SHP77 (cell line): ENCODE data around the gene MOB3B.

Source experiments
- DNase-seq, 2 experiments: peaks; one replicate each; lab custom pipeline; 2025; lab: John Stamatoyannopoulos, UW

Gene MOB3B

DNA sequence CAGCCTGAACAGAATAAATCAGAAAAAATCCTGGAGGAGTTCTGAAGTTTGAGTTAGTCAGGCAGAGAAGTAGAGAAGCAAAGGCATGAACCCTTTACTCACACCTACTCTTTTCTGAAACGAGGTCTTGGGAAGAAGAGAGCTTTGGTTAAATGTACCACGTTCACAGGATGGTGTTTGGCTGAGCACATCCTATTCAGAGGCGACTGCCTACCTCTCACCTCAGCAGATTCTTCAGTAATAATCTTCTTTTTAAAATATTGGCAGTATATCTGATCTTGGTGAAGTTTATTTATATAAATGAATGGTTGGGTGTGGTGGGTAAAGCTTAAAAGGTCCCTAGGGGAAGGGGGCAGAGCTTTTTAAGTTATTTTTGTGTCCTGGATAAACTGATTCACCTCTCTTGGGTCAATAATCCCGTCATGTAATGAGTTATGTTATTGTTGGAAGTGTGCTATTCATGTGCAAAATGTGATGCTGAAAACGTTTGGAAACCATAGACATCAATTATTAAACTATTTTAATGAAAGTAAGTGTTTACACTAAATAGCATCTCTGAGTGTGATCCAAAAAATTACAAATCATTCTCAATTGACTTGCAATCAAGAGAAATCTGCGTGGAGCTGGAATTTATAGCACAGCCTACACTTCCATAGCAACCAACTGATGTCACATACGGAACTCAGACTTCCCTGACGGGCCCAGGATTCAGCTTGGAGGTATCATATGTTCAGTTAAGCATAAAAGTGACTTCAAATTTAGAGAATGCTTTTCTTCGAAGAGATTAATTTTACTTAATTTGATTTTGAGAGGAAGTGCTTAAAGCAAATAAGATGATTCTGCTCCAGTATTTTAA lies 138.3 kb downstream of the MOB3B start:
- DNase-seq = no peak

DNA sequence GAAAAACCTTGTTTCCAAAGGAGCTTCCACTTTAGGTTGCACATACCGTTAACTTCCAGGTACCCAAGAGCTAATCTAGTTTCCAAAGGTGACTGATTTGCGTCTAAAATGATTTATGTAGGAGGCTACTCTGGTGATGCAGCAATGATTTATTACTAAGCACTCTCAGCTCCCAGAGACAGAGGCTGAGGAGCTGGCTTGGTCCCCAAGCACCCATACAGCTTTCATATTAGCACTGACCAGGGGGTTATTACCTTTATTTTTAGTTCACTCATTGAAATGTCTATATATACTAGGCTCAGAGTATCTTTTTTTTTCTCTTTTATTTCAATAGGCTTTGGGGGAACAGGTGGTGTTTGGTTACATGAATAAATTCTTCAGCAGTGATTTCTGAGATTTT lies 141.5 kb downstream of the MOB3B start:
- no peak for DNase-seq

DNA sequence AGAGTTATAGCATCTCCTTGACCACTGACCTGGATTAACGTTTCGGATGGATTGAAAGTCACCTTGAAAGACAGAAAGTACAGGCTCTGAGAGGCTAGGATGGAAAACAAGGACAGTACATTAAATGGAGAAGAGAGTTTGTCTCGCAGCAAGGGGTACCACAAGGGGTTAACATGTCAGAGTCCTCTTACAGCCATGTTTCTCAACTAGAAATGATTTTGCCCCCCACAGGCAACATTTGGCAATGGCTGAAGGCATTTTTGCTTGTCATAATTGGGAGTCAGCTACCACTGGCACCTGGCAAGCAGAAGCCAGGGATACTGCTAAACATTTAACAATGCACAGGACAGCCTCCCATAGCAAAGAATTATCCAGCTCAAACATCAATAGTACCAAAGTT lies 141.9 kb downstream of the MOB3B start:
- no peak for DNase-seq

DNA sequence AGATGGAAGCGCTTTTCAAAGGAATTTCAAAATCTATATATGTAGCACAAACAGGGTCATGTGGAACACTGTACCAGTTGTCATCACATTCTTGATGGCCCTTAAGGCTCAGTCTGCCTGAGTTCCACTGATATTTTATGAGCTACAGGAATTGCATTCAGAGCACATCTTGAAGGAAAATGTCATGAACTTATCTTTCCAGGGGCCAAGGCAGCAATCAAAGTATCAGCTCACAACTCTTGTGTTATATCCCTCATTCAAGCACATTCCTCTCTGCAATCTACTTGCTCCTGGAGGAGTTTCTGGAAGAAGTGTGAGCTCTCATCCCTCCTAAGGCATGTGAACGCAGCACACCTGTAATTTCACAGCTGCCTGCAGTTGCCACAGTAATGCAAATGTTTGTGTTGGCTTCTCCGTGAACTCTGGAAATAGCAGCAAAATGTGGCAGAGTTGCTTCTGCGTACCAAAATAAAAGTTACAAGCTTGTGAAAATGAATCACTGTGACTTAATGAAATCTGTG lies 143.0 kb downstream of the MOB3B start:
- DNase-seq = no peak

DNA sequence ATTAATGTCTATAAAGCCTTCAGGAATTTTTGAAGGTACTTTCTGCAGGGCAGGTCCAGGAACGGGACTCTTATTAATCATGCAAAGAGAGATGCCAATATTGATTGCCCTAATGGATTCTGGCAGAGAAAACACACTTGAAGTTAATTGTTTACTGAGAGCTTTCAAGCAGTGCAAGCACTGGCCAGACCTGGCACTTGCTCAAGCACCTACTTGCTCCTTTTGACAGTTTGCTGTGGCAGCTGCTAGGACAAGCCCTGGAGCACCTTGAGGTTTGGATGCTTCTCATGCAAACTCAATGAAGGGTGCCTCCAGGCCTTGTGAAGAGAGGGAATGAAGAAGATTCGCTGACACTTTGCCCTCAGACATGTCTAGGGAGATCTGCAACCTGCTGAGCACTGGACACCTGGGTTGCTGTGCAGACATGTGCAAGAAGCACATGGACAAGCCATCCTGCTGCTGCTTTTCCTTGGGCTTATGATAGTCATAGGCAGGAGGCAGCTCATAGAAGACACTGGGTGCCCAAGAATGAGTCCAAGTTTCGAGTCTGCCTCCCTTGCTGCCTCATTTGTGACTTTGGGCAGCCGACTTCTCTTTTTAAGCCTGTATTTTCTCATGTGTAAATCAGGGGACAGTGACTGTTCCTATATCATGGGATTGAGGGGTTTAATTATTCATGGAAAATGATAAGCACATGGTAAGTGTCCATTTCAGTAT lies 143.8 kb downstream of the MOB3B start:
- DNase-seq = no peak

DNA sequence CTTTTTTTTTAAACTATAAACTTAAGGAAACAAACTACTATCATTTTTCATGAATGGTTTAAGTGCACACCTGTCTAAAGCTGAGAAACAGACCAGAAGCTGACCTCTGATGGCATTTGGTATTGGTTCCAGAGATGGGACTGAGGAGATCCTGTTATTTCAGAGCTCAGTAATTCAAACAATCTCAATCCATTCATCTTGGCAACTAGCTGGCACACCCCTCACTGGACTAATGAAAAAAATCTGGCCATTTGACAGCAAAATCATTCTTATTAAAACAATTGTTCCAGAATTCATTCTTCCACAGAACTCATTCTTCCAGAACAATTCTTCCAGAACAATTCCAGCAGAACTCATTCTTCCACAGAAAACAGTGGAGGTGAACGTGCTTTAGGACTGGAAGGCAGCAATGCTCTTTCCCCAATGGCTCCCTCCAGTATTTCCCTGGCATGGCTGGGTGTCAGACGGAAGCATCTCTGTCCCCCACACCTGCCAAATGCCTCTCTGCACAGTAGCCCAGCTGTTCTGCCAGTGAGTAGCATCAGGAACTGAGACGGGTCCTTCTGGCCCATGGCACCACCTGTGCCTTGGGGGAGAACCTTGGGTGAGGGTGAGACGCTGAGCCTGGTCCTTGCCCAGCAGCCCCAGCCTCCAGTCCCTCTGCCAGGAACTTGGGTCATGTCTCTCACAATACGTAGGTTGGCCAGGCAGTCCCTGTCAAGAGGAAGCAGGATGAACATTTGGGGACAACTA lies 145.2 kb downstream of the MOB3B start:
- DNase-seq = no peak

DNA sequence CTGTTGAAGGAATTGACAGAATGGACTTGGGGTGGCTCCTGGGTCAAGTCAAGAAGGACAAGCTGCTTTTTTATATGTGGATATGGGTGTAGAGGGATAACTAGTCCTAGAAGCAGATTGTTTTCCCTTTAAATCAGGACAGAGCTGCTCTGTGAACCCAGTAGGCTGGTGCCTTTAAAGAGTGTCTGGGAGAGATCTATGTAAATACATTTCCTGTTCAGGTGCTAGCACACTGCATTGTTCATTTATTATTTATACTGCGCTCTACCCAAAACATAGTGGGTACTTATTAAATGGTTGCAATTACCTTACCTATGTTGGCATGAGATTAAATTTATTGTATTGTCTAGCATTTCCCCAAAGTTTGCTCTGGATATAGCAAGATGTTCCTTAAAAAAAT lies 146.1 kb downstream of the MOB3B start:
- DNase-seq = no peak

DNA sequence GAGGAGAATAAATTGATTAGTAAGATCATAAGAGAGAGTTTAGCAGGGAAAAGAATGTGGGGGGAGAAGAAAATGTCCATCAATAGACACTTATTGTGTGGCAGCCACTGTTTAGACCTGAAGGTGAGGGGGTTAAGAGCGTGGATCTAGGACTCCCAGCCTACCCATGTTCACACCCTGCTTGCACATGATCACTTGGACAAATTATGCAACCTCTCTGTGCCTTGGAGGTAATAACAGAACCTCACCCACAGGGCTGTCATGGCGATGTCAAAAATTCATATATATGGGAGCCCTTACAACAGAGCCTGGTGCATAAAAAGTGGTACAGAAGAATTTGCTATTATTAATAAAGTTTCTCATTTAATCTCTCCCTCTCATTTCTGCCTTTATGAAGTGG lies 146.6 kb downstream of the MOB3B start:
- DNase-seq = no peak

DNA sequence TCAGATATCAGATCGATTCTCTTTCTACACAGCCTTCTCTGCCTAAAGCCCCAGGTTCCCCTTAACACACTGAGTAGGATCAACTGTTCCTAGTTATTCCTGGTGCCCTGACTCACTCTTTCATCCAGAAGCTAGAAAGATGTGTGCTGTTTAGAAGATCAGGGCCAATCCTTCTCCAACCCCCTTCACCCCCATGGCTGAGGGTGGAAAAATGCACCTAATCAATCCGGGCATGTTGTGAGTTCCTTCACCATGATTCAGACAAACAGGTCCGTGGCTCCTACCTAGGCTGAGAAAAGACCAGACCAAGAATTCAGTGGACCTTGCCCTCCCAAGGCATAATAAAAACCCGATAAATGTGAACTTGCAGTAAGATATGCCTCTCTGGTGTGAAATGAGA lies 147.3 kb downstream of the MOB3B start:
- DNase-seq = no peak

DNA sequence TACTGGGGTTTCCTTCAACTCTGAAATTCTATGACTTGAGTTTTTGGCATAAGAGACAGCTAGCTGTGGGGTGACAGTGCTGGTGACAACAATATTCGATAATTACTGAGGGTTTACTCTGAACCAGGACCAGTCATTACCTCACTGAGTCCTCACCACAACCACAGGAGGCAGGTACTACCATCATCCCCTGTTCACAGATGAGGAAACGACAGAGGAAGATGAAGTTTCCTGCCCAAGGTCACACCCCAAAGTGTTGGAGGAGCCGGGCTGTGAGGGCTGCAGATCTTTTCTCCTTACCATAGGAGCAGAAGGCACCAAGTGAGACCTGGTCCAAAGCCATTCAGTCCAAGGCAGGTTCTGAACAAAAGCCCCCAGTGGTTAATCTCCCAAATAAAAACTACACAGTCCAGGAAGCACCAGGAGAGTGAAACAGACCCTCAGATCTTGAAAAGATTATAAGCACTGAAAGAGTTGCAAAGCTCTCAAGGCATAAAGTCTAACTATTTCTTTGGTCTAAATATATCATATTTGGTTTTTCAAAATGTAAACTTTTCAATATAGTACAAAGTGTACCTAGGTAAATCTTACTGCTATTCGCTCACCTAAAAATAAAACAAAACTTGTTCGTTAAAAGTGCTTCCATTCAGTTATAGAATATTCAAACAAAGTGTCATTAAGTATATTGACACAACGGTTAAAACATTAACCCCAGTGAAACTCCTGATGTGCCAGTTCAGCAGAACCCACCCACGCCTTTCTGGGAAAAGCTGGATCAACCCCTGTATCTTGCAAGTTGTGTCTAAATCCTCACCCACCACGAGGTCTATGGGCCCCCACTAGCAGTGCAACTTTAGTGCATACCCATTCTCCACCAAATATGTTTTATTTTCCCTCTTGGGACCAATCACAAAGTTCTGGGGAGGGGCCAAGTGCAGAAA lies 150.0 kb downstream of the MOB3B start:
- DNase-seq = no peak

DNA sequence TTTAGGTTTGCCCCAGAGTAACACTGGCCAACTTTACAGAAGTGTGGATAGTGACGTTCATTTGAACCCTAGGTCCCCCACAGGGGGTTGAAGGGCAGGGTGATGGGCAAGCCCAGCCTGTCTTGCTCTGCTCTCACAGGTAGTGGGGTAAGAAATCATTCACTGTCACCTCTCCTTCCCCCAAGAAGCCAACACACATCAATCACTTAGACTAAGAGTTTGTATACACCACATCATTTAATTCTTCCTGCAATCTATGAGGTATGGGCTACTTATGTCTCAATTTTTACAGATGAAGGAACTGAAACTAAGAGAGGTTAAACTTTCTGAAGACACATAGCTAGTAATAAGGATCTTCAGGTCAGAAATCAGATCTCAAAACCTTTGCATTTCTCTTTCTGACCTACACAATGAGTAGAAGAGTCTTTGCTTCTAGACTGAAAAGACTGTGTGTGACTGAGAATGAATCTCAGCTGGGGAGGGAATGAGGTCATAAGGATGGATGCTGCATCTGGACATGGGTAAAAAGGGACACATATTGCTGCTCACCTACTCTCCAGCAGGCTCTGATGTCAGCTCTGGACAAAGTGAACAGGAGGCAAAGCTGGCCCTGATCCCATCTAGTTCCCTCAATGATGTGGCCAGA lies 151.7 kb downstream of the MOB3B start:
- DNase-seq = no peak

DNA sequence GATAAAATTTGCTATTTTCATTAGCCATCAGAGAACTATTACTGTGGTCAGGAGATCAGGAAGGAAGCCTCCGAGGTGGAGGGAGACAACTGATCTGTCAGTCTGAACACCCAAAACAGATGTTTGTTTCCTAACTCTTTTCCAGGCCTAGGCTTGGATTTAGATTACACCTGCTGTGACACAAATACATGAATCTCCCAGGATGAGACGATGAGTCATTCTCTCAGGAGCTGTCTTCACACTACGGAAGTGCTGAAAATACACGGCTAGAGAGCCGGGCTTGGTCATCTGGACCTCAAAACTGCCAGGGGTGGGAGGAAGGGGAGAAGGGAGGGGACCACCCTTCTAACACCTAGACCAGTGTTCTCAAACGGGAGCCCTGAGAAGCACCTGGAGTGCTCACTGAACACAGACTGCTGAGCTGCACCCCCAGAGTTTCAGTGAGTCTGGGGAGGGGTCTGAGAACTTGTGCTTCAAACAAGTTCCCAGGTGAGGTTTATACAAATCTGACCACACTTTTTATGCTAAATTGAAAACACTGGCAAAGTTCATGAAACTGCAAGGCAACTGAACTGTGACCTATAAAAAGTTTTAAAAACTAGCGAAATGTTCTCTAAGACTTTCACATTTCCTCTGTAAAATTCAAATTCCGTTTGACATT lies 152.3 kb downstream of the MOB3B start:
- DNase-seq = peak in 1 of 2 experiments; percentile 15

DNA sequence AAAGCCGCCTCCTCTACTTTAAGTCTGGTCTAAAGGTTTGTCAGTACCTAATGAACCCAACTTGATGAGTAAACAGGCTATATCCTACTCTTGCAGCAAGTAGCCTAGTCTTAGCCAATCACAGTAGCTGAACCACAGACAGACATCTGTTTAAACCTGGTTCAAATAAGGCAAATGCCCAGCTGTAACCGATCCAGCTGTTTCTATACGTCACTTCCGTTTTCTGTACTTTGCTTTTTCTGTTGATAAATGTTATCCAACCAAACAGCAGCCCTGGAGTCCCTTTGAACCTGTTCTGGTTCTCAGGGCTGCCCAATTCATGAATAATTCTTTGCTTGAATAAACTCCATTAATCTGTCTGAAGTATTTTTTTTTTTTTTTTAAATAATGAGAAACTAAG lies 155.8 kb downstream of the MOB3B start:
- DNase-seq = no peak

DNA sequence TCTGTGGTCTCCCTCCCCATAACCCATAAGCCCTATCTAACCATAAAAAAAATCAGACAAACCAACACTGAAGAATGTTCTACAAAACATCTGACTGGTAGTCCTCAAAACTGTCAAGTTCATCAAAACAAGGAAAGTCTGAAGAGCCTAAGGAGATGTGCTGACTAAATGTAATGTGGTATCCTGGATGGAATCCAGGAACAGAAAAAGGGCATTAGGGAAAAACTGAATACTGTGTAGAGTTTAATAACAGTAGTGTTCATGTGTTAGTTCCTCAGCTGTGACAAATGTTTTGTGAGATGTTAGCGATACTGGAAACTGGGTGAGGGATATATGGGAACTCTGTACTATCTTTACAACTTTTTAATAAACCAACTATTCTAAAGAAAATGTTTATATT lies 157.0 kb downstream of the MOB3B start:
- no peak for DNase-seq

DNA sequence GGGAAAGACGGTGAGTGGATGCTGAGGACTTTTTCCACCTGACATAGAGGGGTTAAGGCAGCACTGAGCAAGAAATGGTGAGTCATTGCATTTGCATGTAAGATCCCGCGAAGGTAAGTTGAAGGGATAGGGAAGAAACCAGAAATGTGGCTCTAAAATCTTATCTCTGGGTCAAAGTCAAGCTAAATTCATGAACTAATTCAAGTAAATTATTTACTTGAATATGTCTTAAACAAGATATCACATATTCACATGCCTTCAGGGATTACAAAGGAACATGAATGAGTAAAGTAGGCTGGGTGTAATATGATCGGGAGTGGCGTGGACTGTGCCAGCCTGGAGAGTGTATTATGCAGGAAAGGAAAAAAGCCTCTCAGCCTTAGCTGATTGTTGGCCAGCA lies 158.2 kb downstream of the MOB3B start:
- no peak for DNase-seq

DNA sequence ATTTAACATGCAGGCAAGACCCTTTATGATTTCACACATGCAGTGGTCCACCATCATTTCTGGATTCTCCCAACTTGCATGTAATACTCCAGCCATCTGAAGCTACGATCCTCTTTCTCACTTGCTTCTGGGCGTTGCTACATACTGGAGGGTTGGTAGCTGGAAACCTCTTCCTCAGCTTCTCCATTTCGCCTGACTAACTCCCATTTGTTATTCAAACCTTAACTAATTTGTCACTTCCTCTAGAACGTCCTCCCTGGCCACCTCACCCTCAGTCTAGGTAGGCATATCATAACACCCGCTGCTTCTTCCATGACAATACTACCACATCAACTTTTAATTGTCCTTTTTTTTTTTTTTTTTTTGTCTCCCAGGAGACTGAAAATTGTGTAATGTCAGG lies 160.0 kb downstream of the MOB3B start:
- no peak for DNase-seq

DNA sequence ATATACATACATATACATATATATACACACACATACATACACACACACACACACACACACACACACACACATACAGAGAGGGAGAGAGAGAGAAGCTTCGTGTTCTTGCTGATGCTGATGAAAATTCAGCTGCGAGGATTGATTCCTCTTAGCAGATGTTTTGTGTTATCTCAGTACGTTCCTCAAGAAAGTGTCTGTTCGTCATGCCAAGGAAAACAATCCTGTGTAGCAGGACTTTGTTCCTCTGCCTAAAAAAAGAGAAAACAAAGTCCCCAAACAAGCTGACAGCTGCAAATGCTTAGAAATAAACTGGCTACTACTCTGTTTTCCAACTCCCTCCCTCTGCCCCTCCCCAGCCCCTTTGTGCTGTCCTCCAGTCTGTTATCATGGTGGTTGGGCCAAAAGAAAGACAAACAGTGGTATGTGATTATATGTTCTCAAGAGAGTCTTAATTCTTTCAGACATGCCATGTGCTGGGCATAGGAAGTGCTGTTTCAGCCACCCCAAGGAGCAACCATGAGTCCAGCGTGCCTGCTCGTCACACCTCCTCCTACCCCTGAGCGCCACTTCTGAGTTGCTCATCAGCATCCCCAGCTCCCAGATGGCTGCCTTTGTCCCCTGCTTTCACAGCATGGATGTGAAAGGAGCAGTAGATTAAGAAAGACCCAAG lies 161.2 kb downstream of the MOB3B start:
- DNase-seq = no peak

DNA sequence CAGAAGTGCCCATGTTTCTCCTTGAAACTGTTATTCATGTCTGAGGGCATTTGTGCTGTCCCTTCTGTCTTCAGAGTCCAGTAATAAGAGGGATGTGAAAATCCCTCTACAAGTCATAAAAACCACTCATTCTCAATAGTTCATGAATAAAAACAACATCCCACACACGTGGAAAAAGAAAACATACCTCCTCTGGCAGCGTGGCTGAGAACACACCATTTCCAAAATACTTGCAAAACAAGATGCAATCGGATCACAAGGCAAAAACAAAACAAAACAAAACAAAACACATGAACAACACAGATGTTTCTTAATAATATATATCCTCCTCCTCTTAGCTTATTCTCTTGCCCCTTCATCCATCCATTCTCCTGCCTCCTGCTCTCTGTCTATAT lies 161.7 kb downstream of the MOB3B start:
- DNase-seq = no peak

DNA sequence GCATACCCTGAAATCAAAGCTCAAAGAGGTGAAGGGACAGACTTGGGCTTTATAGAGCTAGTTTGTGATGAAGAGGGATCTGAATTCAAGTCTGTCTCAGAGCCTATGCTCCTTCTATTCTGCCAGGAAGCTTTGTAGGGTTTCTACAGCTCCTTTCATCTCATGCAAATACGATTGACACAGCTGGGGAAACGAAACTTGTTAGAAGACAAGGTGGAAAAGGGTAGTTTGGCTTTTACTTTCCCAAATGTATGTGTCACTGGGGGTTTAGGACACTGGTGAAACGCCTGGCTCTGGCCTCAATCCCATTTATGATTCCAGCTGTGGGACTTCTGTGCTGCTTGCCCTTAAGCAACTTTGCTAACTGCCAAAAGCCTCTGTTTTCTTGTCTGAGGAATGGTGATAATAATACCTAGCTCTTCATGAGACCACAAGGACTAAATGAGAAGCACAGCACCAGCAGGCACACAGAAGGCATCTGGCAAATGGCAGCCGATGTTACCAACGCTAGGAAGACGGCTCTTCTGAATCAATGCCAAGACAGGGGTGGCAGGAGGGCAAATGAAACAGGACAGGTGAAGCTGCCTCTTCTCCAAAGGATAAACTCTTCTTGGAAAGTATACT lies 162.3 kb downstream of the MOB3B start:
- DNase-seq = no peak
